GM12875 (cell line): Measurements from ENCODE around the gene IL1RAPL1.

ENCODE experiments used
- H3K4me3 ChIP-seq: one replicate; pipeline ENCODE4 v1.5.1; 2011; ENCODE audit warnings: low read depth, low read length, control low read depth
- CTCF ChIP-seq: IDR thresholded peaks from 2 replicates; pipeline ENCODE4 v1.5.1; 2011; ENCODE audit warnings: low read depth, mild to moderate bottlenecking, control low read depth, inconsistent platforms, low read length, moderate library complexity, borderline replicate concordance; ENCODE audit not compliant: insufficient read depth

Gene IL1RAPL1

GRCh38 chrX:28613558-28613957, 26.3 kb downstream of the IL1RAPL1 start:
- no peak overlapping the region for H3K4me3 ChIP-seq
- no peak for TF ChIP-seq CTCF

GRCh38 chrX:28625223-28625622, 38.0 kb downstream of the IL1RAPL1 start:
- H3K4me3 ChIP-seq: no peak overlapping the region
- no peak for TF ChIP-seq CTCF

- H3K4me3 ChIP-seq: no peak overlapping the region
- no peak for TF ChIP-seq CTCF
These were observed 39.3 kb downstream of the IL1RAPL1 start for GRCh38 chrX:28626515-28626914.

- no peak overlapping the region for H3K4me3 ChIP-seq
- no peak for TF ChIP-seq CTCF
These were observed 40.9 kb downstream of the IL1RAPL1 start for GRCh38 chrX:28628120-28628519.

- no peak overlapping the region for H3K4me3 ChIP-seq
- no peak for TF ChIP-seq CTCF
These were observed 51.5 kb downstream of the IL1RAPL1 start for GRCh38 chrX:28638775-28639174.

- TF ChIP-seq CTCF: no peak
- H3K4me3 ChIP-seq: no peak overlapping the region
These were observed 52.2 kb downstream of the IL1RAPL1 start for GRCh38 chrX:28639451-28639850.

- no peak for TF ChIP-seq CTCF
- H3K4me3 ChIP-seq: no peak overlapping the region
These were observed 62.3 kb downstream of the IL1RAPL1 start for GRCh38 chrX:28649541-28649940.
